ENCODE data around the gene MSI2.

Gene MSI2

GRCh38 chr17:57327176-57327970, 71.0 kb downstream of the MSI2 start:
- no peak overlapping the region for H3K4me2 ChIP-seq (ENCODE audit: low read depth, low read length, poor library complexity, severe bottlenecking)
- peaks cover 12% of the 10 kb centered on the region for H3K4me1 ChIP-seq (ENCODE audit: insufficient read depth, low read length, poor library complexity, severe bottlenecking)
- no peaks in the 10 kb centered on the region for H3F3A ChIP-seq (ENCODE audit: low read depth)
- H3K9ac ChIP-seq (ENCODE audit: low read depth, low read length, poor library complexity, severe bottlenecking) = no peak overlapping the region
- TF ChIP-seq EZH2phosphoT487 (IDR thresholded peaks at IDR 0.05; ENCODE audit: borderline replicate concordance) = no peak
- TF ChIP-seq, protein P1, sequence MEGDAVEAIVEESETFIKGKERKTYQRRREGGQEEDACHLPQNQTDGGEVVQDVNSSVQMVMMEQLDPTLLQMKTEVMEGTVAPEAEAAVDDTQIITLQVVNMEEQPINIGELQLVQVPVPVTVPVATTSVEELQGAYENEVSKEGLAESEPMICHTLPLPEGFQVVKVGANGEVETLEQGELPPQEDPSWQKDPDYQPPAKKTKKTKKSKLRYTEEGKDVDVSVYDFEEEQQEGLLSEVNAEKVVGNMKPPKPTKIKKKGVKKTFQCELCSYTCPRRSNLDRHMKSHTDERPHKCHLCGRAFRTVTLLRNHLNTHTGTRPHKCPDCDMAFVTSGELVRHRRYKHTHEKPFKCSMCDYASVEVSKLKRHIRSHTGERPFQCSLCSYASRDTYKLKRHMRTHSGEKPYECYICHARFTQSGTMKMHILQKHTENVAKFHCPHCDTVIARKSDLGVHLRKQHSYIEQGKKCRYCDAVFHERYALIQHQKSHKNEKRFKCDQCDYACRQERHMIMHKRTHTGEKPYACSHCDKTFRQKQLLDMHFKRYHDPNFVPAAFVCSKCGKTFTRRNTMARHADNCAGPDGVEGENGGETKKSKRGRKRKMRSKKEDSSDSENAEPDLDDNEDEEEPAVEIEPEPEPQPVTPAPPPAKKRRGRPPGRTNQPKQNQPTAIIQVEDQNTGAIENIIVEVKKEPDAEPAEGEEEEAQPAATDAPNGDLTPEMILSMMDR (conservative IDR thresholded peaks at IDR 0.05; ENCODE audit: low read length) = no peak
- H4K20me1 ChIP-seq (ENCODE audit: insufficient read depth, low read length, poor library complexity, severe bottlenecking) = peaks cover 91% of the 10 kb centered on the region
- peaks cover 100% of the 10 kb centered on the region for H3K79me2 ChIP-seq (ENCODE audit: insufficient read depth, low read length)
- no peaks in the 10 kb centered on the region for H3K9me3 ChIP-seq (ENCODE audit: insufficient read depth, low read depth, low read length)
- no peaks in the 10 kb centered on the region for H3K9me2 ChIP-seq (replicated peaks; ENCODE audit: low read depth, low read length)
- no peak overlapping the region for H2AFZ ChIP-seq (ENCODE audit: low read length)
- H3K36me3 ChIP-seq (ENCODE audit: insufficient read depth, low read length) = peaks cover 82% of the 10 kb centered on the region; the same call in 1 of the 2 replicates
- H3K27me3 ChIP-seq (ENCODE audit: insufficient read depth, low read length, poor library complexity, severe bottlenecking) = no peaks in the 10 kb centered on the region
- H3K4me3 ChIP-seq (ENCODE audit: low read length, poor library complexity, severe bottlenecking) = no peak overlapping the region

- TF ChIP-seq EZH2phosphoT487 (IDR thresholded peaks at IDR 0.05; ENCODE audit: borderline replicate concordance) = no peak
- TF ChIP-seq, protein P1 (conservative IDR thresholded peaks at IDR 0.05; ENCODE audit: low read length) = no peak
- Histone ChIP-seq H3K27me3 (ENCODE audit: insufficient read depth, low read length, poor library complexity, severe bottlenecking) (no peaks in the 10 kb centered on the region), H3F3A (ENCODE audit: low read depth) (no peaks in the 10 kb centered on the region), H3K9ac (ENCODE audit: low read depth, low read length, poor library complexity, severe bottlenecking) (no peak overlapping the region), H3K4me3 (ENCODE audit: low read length, poor library complexity, severe bottlenecking) (no peak overlapping the region), H3K4me2 (ENCODE audit: low read depth, low read length, poor library complexity, severe bottlenecking) (no peak overlapping the region), H2AFZ (ENCODE audit: low read length) (no peak overlapping the region), H3K9me3 (ENCODE audit: insufficient read depth, low read depth, low read length) (no peaks in the 10 kb centered on the region), H3K79me2 (ENCODE audit: insufficient read depth, low read length) (peaks cover 100% of the 10 kb centered on the region), H3K9me2 (replicated peaks; ENCODE audit: low read depth, low read length) (no peaks in the 10 kb centered on the region), H4K20me1 (ENCODE audit: insufficient read depth, low read length, poor library complexity, severe bottlenecking) (peaks cover 89% of the 10 kb centered on the region), H3K4me1 (ENCODE audit: insufficient read depth, low read length, poor library complexity, severe bottlenecking) (peaks cover 12% of the 10 kb centered on the region), H3K36me3 (ENCODE audit: insufficient read depth, low read length) (peaks cover 78% of the 10 kb centered on the region; the same call in 1 of the 2 replicates)
Observed at GRCh38 chr17:57328109-57328882, 72.0 kb downstream of the MSI2 start.

DNA sequence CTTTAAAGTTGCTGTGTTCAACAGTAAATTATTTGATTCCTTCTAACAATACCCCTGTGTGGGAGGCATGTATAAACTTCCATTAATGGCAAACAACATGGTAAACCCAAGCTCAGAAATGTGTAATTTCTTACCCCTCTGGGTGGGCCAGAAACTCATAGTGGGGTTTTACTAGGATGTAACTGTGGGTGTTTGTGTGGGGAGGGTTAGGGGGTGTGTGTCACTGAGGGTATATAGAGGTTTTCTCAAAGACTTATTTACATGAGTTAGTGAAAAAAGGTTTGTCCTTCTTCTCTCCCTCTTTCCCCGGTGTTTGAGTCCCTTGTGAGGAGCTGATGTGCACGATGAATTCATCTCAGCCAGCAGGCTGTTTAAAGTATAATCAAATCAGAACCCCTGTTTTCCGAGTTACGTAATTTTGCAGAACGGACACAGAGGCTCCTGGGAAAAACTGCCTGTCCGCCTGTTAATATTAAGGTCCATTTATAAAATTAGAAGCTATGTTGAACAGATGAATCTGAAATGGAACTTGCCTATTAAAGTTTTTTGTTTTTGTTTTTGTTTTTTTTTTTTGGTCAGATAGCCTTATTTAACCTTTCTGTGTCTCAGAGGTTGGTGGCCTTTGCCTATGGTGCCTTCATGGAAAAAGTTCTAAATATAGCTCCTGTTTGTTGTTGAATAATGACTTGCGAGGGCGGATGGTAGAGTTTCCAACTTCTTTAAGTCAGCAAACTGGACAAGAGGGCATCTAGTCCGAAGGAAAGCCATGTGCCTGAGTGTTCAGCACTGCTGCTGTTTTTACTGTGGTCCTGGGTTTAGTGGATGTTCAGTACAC, 73.3 kb downstream of the MSI2 start:
- H3K9ac ChIP-seq (ENCODE audit: low read depth, low read length, poor library complexity, severe bottlenecking) = no peak overlapping the region
- H2AFZ ChIP-seq (ENCODE audit: low read length) = no peak overlapping the region
- H3K4me1 ChIP-seq (ENCODE audit: insufficient read depth, low read length, poor library complexity, severe bottlenecking) = peaks cover 12% of the 10 kb centered on the region
- no peaks in the 10 kb centered on the region for H3F3A ChIP-seq (ENCODE audit: low read depth)
- no peak overlapping the region for H3K4me3 ChIP-seq (ENCODE audit: low read length, poor library complexity, severe bottlenecking)
- peaks cover 100% of the 10 kb centered on the region for H3K79me2 ChIP-seq (ENCODE audit: insufficient read depth, low read length)
- H3K36me3 ChIP-seq (ENCODE audit: insufficient read depth, low read length) = peaks cover 73% of the 10 kb centered on the region; the same call in 1 of the 2 replicates
- H3K27me3 ChIP-seq (ENCODE audit: insufficient read depth, low read length, poor library complexity, severe bottlenecking) = no peaks in the 10 kb centered on the region
- H3K4me2 ChIP-seq (ENCODE audit: low read depth, low read length, poor library complexity, severe bottlenecking) = no peak overlapping the region
- no peaks in the 10 kb centered on the region for H3K9me2 ChIP-seq (replicated peaks; ENCODE audit: low read depth, low read length)
- no peak for TF ChIP-seq EZH2phosphoT487 (IDR thresholded peaks at IDR 0.05; ENCODE audit: borderline replicate concordance)
- TF ChIP-seq, protein P1 (conservative IDR thresholded peaks at IDR 0.05; ENCODE audit: low read length) = no peak
- H3K9me3 ChIP-seq (ENCODE audit: insufficient read depth, low read depth, low read length) = no peaks in the 10 kb centered on the region
- H4K20me1 ChIP-seq (ENCODE audit: insufficient read depth, low read length, poor library complexity, severe bottlenecking) = peaks cover 87% of the 10 kb centered on the region
